Keratinocyte (primary cell): ENCODE data around the gene FAM209B. TPM values are rescaled to one million over a fixed set of nuclear protein-coding genes. Genes with fewer than 3 reads are reported as not detected.

Experiments
- DNase-seq: peaks from one replicate; pipeline ENCODE4 v3.0.0-alpha.2; 2011; ENCODE audit warnings: low read depth, missing footprints, low spot score
- FAIRE-seq: peaks from 2 replicates; lab custom pipeline; 2011; peaks lifted over from hg19 to GRCh38; lab: Jason Lieb, UNC
- H2AFZ ChIP-seq: 2 replicates; pipeline ENCODE4 v1.6.0; 2012; ENCODE audit warnings: low read length, control low read depth, inconsistent platforms; ENCODE audit not compliant: control insufficient read depth
- H3K27ac ChIP-seq: 2 replicates; pipeline ENCODE4 v1.5.1; 2011; ENCODE audit warnings: low read length; ENCODE audit not compliant: control insufficient read depth, insufficient read depth
- H3K27me3 ChIP-seq: 3 replicates; pipeline ENCODE4 v1.6.0; 2011; ENCODE audit warnings: low read length; ENCODE audit not compliant: control insufficient read depth, insufficient read depth; ENCODE audit errors: extremely low read depth
- H3K36me3 ChIP-seq, 2 experiments: 2 replicates in 1 of 2; 3 replicates in 1 of 2; pipeline ENCODE4 v1.5.1; 2011; ENCODE audit warnings: low read length in 2 of 2, mild to moderate bottlenecking in 1 of 2; ENCODE audit not compliant: control insufficient read depth in 2 of 2, insufficient read depth in 2 of 2; ENCODE audit errors: extremely low read depth in 1 of 2
- H3K4me1 ChIP-seq: 3 replicates; pipeline ENCODE4 v1.5.1; 2011; ENCODE audit warnings: low read length; ENCODE audit not compliant: control insufficient read depth, insufficient read depth; ENCODE audit errors: extremely low read depth
- H3K4me2 ChIP-seq: 3 replicates; pipeline ENCODE4 v1.6.0; 2011; ENCODE audit warnings: low read depth, low read length; ENCODE audit not compliant: control insufficient read depth, insufficient read depth; ENCODE audit errors: extremely low read depth
- H3K4me3 ChIP-seq, 3 experiments: fragments of 200-600 bp in 1 of 3; sonication (generic) in 1 of 3; 2 replicates in 2 of 3; 3 replicates in 1 of 3; pipeline ENCODE4 v1.5.1; 2011 to 2016; ENCODE audit warnings: low read length in 3 of 3, mild to moderate bottlenecking in 3 of 3, control low read depth in 2 of 3, inconsistent platforms in 1 of 3, low read depth in 1 of 3, mixed read lengths in 1 of 3, mixed run types in 1 of 3, moderate library complexity in 1 of 3; ENCODE audit not compliant: control insufficient read depth in 2 of 3, insufficient read depth in 2 of 3; ENCODE audit errors: extremely low read depth in 1 of 3
- H3K79me2 ChIP-seq: 2 replicates; pipeline ENCODE4 v1.6.0; 2012; ENCODE audit warnings: low read length; ENCODE audit not compliant: control insufficient read depth, insufficient read depth
- H3K9ac ChIP-seq: 3 replicates; pipeline ENCODE4 v1.6.0; 2011; ENCODE audit warnings: low read length; ENCODE audit not compliant: control insufficient read depth, insufficient read depth; ENCODE audit errors: extremely low read depth
- H3K9me1 ChIP-seq: 3 replicates; pipeline ENCODE4 v1.6.0; 2011; ENCODE audit warnings: low read length; ENCODE audit not compliant: control insufficient read depth, insufficient read depth; ENCODE audit errors: extremely low read depth
- H3K9me3 ChIP-seq: 2 replicates; pipeline ENCODE4 v1.5.1; 2012; ENCODE audit warnings: low read depth, low read length; ENCODE audit not compliant: control insufficient read depth
- H4K20me1 ChIP-seq: 3 replicates; pipeline ENCODE4 v1.6.0; 2011; ENCODE audit warnings: low read length; ENCODE audit not compliant: control insufficient read depth, insufficient read depth; ENCODE audit errors: extremely low read depth
- CTCF ChIP-seq, 3 experiments: IDR thresholded peaks in 1 of 3; conservative IDR thresholded peaks in 1 of 3; optimal IDR thresholded peaks in 1 of 3; 2 replicates in 2 of 3; 3 replicates in 1 of 3; pipeline versions ENCODE3 to v1.5.1; 2011; ENCODE audit warnings: low read length in 3 of 3, mild to moderate bottlenecking in 3 of 3, moderate library complexity in 2 of 3, control low read depth in 1 of 3, inconsistent platforms in 1 of 3; ENCODE audit not compliant: insufficient read depth in 2 of 3; ENCODE audit errors: extremely low read depth in 1 of 3
- EZH2 ChIP-seq: IDR thresholded peaks from one replicate; pipeline ENCODE4 v1.6.1; 2012; ENCODE audit warnings: inconsistent platforms, mild to moderate bottlenecking, low read length, moderate library complexity
- dilution Hi-C: fragments of 300-500 bp; cut with MboI; formaldehyde crosslinking; loops from one replicate; pipeline ENCODE4 v1.7.0; 2020; ENCODE audit warnings: low sequenced_read_pairs; ENCODE audit not compliant: extremely low pct_ligation_motif_present
- polyA plus RNA-seq, 5 experiments: library from polyadenylated mRNA; depleted of rRNA in 3 of 5; stranded (reverse) in 3 of 5; stranded (forward) in 1 of 5; unstranded in 1 of 5; fragments of >200 nt; gene quantifications; 1 replicate in 1 of 5; 2 replicates in 3 of 5; 3 replicates in 1 of 5; pipeline versions ENCODE4 v1.2.1 to v1.2.3, GENCODE V29; 2011 to 2012; ENCODE audit warnings: missing spikeins in 2 of 5, low read depth in 1 of 5, low replicate concordance in 1 of 5

The FAM209B gene
- polyA plus RNA-seq, 1 donor (not counting 4 experiments of a cell fraction or from before 2014, with no cell fraction given): 0.38 TPM

- Histone ChIP-seq H2AFZ (no peak overlapping the region), H3K4me1 (peaks cover 16% of the 10 kb centered on the region), H3K9me3 (no peaks in the 10 kb centered on the region), H3K9me1 (no peaks in the 10 kb centered on the region), H4K20me1 (no peaks in the 10 kb centered on the region), H3K27ac (no peak overlapping the region), H3K4me3 (no peak overlapping the region), H3K9ac (no peak overlapping the region), H3K4me2 (no peak overlapping the region), H3K36me3 (no peaks in the 10 kb centered on the region), H3K27me3 (no peaks in the 10 kb centered on the region), H3K79me2 (no peaks in the 10 kb centered on the region)
- FAIRE-seq (no peak), DNase-seq (no peak)
- no peak for TF ChIP-seq CTCF (optimal IDR thresholded peaks at IDR 0.05 in 1 of 3, IDR thresholded peaks at IDR 0.05 in 1 of 3, conservative IDR thresholded peaks at IDR 0.05 in 1 of 3; ENCODE audit: extremely low read depth in 1 of 3, insufficient read depth in 2 of 3, low read length in 3 of 3)
- dilution Hi-C loops: no loop called here
Measured at GRCh38 chr20:56570832-56571231, 37.8 kb downstream of the FAM209B start.

GRCh38 chr20:56572172-56572571, 39.1 kb downstream of the FAM209B start:
- no peak overlapping the region for H3K4me2 ChIP-seq
- H3K36me3 ChIP-seq: no peaks in the 10 kb centered on the region
- no peaks in the 10 kb centered on the region for H4K20me1 ChIP-seq
- no peaks in the 10 kb centered on the region for H3K9me1 ChIP-seq
- TF ChIP-seq EZH2 (no peak), CTCF (optimal IDR thresholded peaks at IDR 0.05 in 1 of 3, IDR thresholded peaks at IDR 0.05 in 1 of 3, conservative IDR thresholded peaks at IDR 0.05 in 1 of 3; ENCODE audit: extremely low read depth in 1 of 3, insufficient read depth in 2 of 3, low read length in 3 of 3) (no peak)
- H3K4me1 ChIP-seq: peaks cover 16% of the 10 kb centered on the region
- H3K27me3 ChIP-seq: no peaks in the 10 kb centered on the region
- DNase-seq (no peak), FAIRE-seq (no peak)
- H3K27ac ChIP-seq: no peak overlapping the region
- H3K79me2 ChIP-seq: no peaks in the 10 kb centered on the region
- H2AFZ ChIP-seq: no peak overlapping the region
- H3K9ac ChIP-seq: no peak overlapping the region
- H3K4me3 ChIP-seq: no peak overlapping the region
- dilution Hi-C loops: no loop called here
- no peaks in the 10 kb centered on the region for H3K9me3 ChIP-seq
